HG02798 (cell line): ENCODE measurements around the gene KCTD12.
A peak's percentile ranks its signal among the peaks of the same experiment; 100 is the strongest.

Source experiments
- ATAC-seq: cut with Tn5 transposase; IDR thresholded peaks from one replicate; pipeline ENCODE4 v1.9.1; 2021; ENCODE audit warnings: mild to moderate bottlenecking; ENCODE audit not compliant: unreplicated experiment, poor library complexity

KCTD12 gene

DNA sequence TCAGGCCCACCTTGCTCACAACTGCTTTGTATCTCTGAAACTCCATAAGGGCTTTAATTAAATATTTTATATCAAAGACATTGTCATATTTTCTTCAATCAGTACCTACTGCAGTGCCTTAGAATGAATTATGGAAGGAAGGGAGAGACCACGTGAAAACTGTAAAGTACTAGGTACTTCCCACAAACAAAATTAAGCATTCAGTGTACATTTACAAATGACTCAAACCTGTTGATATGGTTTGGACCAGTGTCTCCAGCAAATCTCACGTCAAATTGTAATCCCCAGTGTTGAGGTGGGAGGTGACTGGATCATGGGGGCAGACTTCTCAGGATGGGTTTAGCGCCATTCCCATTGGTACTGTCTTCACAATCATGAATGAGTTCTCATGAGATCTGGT is 23.2 kb downstream of the KCTD12 start:
- peak; percentile 42 for ATAC-seq

DNA sequence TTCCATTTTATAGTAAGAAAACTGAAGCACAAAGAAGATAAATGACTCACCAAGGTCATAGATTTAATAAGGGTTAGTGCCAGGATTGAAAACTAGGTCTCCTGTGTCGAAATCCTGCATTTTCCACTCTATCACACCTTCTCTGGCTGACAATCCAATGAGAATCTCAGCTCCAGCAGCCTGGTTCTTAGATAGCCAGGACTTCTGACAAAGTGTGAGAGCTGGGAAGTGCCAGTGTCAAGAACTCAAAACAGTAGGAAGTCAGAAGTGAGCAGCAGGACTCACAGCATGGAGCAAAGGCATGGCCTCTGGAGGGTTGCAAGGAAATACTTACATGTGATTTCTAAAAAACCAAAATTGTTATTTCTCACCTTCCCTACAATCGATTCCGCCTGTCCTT is 24.3 kb downstream of the KCTD12 start:
- ATAC-seq = no peak

DNA sequence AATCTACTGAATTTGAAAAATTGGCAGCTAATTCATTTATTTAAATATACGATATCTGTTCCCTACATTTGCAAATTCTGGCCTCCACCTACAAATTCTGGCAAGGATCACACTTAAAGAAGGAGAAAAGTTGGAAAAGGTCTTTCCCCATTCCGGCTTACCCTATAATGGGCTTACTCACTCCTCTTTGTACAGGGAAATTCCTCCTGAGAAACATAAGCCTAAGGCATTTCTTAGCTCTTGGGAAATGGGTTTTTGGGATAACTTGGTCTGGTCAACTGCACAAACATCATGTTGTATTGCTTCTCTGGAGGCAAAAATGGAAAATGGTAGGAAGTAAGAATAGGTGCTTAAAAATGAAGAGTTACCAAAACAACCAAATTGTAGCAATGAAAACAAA is 25.5 kb downstream of the KCTD12 start:
- ATAC-seq = no peak

DNA sequence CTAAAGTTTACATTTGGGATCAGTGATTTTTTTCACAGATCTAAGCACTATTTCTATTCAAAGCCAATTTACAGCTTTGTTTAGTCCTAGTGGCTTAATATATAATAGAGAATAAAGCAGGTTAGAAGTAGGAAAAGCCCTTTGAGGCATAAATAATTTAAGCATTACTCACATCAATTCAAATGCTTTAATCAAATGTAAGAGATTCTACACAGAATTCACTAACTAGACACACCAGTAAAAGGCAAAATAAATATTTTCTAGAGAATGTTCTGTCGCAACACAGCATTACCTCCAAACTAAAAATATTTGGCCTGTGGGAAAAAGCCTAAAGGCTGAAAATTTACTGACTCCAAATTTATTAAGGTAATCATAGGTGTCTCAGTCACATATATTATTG is 31.3 kb downstream of the KCTD12 start:
- no peak for ATAC-seq

DNA sequence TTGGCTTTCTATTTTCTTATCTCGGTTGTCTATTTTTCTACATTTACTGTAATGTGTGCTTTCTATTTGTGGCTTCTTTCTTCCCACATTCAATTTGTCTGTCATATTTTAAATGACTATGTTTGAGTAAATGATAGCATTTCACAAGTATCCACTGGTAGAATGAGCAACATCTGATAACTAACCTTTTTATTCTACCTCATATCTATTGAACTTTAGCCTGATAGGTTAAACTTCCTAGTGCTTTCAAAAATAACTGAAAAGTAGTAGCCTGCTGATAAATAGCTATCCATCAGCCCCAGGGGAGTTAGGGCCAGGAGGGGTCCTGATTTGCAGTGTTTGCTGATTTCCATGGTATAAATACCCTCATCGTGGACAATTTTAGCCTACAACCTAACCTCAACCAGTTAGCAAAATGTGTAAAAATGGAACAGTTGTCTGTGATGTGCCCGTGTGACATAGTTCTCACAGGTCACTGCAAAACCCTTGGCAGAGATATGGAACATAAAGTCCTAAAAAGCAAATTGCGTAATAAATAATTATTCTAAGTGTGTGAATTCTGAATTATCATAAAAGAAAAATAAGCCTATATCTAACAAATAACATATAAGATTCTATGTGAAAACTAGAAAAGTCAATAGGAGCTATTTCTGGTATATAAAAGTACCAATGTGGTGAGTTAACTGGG is 32.1 kb downstream of the KCTD12 start:
- no peak for ATAC-seq

DNA sequence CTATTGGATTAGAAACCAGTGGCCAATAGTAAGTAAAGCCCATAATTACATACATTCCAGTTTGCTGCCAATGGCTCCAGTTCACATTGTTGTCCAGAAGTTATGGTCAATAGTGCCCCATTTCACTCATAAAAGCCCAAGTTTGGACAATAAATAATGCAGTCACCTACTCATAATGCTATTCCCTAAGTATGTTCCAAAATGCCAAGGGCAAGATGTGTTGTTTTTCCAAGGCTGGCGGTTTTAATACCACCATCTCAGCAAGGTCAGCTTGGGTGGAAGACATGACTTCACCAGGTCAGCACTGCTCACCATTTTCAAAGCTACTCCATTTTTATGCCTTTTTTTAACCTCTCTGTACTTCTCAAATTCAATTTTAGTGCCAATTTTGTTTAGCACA is 32.7 kb downstream of the KCTD12 start:
- ATAC-seq = no peak

DNA sequence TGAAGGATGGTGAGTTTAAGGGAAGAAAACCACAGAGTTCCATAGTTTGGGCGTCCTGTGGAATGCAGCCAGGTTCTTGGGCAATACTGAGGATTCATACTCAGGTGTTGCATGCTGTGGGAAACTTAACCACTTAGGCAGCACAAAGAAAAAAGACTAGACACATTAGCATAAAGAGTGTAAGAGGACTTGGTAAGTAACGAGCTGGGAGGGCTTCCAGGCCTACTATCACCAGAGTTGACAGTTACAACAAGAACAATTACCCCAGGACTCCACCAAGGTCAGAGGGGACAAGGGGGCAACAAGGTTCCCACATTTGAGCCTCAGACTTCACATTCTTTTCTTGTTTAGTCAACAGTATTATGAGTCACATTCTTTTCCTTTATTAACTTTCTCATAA is 33.2 kb downstream of the KCTD12 start:
- ATAC-seq = no peak

DNA sequence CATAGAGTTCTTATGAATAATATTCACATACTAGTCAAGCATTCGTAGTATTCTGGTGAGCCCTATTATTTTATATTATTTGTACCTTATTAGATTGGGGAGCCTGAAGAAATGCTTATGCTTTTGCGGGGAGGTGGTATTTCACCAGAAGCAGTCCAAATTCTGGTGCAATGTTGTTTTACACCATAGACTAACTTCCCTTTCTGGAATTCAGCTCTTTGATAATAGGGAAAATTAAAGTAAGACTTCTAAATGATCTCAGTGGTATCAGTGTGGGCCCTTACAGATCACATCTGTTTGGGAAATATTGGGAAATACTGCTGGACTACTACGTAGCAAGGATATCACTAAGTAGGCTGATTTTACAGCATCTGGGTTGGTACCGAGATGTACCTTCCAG is 34.2 kb downstream of the KCTD12 start:
- no peak for ATAC-seq

DNA sequence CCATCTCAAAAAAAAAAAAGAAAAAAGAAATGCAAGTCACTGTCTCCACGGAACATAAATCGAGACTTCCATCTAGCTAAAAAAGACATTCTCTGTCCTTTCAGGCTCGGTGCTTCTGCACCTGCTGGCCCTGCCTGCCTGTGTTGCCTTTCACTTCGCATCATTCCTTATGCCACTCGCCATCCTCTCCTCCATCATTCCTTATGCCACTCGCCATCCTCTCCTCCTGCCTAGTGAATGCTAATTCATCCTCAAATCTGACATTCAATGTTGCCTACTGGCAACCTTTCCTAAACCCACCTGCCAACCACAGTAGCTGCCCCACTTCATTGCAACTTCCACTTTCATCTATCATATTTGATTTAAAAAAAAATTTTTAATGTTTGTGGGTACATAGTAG is 36.7 kb downstream of the KCTD12 start:
- no peak for ATAC-seq

DNA sequence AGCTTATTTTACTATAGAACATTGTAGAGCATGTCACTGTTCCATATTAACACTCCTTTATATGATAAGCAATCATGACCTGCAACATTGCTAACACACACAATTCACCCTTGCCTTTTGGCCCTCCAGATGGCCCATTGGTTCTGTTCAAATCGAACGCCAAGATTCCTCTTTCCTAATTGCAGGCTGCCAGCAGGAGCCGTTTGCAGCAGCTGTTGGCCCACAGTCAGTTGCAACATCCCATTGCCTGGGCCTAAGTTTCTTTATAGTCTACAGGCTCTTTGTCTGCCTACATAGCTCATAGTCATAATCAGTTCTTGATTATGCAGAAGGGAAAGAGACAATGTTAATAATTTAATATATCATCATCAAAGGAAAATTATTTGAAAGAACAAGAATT is 37.6 kb downstream of the KCTD12 start:
- no peak for ATAC-seq

DNA sequence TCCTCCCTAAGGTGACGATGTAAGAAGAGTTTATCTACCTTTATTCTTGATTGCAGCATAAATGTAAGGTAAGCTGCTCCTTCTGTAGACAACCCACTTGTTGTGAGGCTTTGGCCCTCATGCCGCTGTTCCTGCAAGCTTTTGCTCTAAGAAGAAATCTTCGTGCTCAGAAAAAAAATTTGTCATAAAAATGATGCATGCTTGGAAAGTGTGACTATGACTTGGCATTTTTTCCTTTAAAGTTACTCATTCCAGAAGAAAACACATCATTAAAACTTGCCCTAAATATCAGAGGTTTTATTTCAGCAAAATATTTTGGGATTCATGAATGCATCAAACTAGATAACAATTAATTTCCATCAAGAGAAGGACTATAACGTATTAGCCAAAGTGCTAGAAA is 39.8 kb downstream of the KCTD12 start:
- no peak for ATAC-seq

DNA sequence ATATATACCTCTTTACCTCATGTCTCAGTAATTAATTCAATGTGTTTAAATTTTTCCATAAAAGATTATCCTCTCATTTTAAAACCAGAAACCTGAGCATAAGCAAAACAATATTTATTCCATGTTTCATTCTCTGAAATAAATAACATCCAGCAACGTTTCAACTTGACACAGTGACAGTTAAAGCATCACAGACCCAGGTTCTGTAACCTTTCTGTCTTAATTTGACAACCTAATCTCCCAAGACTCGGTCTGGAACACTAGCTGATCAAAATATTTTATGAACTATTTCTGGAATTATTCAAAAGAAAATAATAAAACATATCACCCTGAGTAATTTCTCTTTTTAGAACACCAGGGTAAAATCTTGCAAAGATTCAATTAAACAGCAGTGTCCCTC is 40.3 kb downstream of the KCTD12 start:
- no peak for ATAC-seq

DNA sequence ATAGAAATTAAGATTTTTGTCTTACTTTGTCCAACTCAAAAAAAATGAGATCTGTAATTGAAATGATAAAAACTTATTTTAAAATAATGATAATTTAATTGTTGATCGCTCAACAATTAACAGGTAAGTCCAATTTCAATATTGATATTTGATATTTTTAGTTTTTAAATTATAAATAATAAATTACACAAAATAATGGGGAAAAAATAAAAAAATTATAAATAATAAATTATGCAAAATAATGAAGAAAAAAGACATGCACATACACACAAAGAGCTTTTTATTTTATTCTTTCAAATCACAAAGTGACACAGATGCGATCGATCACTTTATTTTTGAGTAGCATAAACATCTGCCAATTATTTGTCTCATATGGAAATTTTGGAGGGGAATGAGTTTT is 40.8 kb downstream of the KCTD12 start:
- no peak for ATAC-seq

DNA sequence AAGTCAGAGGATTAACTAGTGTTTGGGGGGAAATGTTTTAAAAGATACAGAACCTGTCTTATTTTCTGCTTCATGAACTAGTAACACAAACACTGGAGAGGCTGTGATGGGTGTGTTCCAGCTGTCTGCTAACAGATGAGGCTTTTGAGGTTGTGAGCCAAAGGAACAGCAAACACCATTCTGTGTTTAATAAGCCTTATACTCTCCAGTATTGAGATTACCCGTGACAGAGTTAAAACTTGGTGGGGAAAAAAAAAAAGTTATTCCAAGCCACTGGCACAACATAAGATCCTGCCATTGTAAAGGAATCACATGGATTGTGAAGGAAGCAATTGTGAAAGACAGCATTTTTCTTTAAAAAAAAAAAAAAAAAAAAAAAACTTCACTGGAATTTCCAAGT is 48.4 kb downstream of the KCTD12 start:
- ATAC-seq = no peak

DNA sequence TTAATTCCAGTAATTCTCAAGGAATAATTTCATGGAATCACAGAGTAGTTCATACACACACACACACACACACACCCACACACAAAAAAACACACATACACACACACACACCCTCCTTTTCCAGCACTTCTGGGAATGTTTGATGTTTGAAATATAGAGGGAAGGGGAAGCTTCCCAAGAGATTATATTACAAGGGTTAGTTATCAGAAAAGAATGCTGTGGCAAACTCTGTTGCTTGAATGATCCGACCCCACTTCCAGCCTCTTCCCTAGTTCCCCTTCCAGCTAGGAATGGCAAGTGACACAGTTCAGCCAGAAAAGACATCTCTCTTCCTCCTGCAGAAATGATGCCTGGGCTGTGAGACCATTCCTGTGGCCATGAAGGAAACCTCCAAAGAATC is 49.9 kb downstream of the KCTD12 start:
- ATAC-seq = no peak

DNA sequence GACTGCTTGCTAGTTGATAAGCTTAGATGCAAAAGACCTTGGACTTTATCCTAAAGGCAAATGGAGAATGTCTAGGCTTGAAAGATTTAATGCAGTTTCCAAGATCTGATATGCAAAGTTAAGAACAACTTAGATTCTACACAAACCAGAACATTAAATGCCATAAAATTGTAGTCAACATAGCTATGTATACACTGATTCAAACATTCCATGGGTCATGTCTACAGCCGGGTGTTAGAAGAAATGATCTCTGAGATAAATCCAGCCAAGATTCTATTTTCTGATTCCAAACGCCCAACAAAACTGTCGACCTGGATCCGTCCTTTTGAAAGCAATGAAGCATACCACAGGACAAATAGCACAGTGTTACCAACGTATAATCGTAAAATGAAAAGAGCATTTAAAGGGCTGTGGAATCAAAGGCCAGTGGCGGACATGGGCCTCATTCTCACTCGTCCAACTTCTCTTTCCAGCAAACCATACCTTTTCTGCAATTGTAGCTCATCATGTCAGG is 52.7 kb downstream of the KCTD12 start:
- ATAC-seq = no peak

DNA sequence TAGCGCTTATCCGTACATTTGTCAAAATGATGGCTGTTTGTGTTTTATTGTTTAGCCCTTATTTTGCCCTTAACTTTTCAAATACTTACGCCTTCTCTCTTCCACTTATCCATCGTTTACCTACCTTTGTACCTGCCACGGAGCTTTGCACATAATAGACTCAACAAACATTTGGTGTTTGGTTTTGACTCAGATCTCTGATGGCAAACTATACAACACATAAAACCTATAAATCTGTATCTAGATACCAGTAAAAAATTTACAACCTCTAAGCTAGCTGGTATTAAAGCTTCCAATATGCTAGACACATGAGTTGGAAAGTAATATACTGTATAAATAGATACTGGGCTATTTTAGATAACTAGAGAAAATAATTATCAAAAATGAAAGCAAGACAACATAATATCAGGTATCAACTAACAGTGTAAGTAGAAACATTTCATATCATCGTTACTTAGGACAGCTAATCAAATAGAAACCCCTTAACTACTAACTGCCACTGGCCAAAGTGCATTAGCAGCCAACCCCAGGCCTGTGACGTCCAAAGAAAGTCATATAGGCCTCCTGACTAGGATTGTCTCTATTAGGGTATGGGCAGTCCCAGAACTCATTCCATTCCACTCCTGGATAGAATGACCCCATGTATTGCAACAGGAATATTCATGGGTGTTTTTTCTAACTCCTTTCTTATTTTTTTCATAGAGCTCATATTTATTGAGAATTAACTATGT is 53.8 kb downstream of the KCTD12 start:
- no peak for ATAC-seq

DNA sequence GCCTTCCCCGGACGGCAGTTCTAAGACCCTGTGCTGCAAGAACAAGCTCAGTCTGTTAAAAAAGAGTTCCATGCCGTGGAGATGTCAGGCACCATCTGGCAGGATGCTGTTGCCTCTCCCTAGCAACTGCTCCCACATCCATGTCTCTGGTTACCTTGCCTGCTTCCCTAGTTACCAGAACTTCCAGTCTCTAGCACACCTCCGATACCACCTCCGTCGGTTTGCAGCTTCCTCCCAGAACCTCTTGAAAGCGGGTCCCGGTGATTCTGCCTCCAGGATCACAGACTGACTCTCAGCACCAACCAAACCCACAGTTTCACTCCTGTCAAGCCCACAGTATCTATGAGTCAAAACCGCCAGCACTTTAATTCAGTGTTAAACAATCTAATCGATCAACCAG is 55.4 kb downstream of the KCTD12 start:
- no peak for ATAC-seq
